ENCODE results near the gene AGO1. TPM values are rescaled to one million over a fixed set of nuclear protein-coding genes. Genes with fewer than 3 reads are reported as not detected.

The AGO1 gene
- total RNA-seq, 4 donors from 2014 or later = 9.2 to 24.0 (median 20.1) TPM

GRCh38 chr1:35851132-35851869, 31.7 kb upstream of the AGO1 start:
- peaks cover 0 to 63% (median 2%) of the 10 kb centered on the region in 3 donors for H3K36me3 ChIP-seq
- peak overlapping the region in 2 of 4 donors; percentile 4 to 17 for H3K27ac ChIP-seq
- WGBS, 2 donors = 46 to 50% methylated on average over 3 of the region's 3 CpGs
- no peak for TF ChIP-seq POLR2A (IDR thresholded peaks at IDR 0.05)
- no peaks in the 10 kb centered on the region for H3K27me3 ChIP-seq
- no peaks in the 10 kb centered on the region for H3K9me3 ChIP-seq
- no peak for DNase-seq (ENCODE audit: low spot score in 2 of 2)
- no peak overlapping the region for H3K4me3 ChIP-seq
- peaks cover 0 to 15% (median 7%) of the 10 kb centered on the region in 4 donors for H3K4me1 ChIP-seq

DNA sequence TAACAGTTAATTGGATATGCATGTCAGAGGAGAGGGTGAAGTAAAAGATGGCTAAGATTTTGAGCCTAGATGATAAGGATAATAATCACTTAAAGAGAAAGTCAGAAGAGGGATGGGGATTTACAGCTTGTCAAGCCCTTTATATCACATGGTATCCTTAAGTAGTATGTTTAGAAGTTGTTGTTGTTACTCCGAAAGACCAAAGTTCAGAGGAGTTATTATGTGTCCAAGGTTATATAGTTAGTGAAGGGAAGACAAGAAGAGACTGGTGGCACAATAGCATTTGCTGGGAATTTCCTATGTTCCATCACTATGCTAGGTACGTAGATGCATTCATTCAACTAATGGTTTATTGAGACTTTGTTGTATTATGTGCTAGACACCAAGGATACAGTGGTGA, 30.8 kb upstream of the AGO1 start:
- DNase-seq (ENCODE audit: low spot score in 2 of 2) = no peak
- no peaks in the 10 kb centered on the region for H3K27me3 ChIP-seq
- peak overlapping the region in 1 of 4 donors; percentile 17 for H3K27ac ChIP-seq
- no peaks in the 10 kb centered on the region for H3K9me3 ChIP-seq
- peaks cover 0 to 66% (median 2%) of the 10 kb centered on the region in 3 donors for H3K36me3 ChIP-seq
- TF ChIP-seq EP300 (IDR thresholded peaks at IDR 0.05) (no peak), POLR2A (IDR thresholded peaks at IDR 0.05) (no peak), CTCF (IDR thresholded peaks at IDR 0.05) (no peak)
- H3K4me3 ChIP-seq = no peak overlapping the region
- H3K4me1 ChIP-seq = peaks cover 0 to 15% (median 7%) of the 10 kb centered on the region in 4 donors
- WGBS, 2 donors = 46 to 47% methylated on average over 2 of the region's 2 CpGs

DNA sequence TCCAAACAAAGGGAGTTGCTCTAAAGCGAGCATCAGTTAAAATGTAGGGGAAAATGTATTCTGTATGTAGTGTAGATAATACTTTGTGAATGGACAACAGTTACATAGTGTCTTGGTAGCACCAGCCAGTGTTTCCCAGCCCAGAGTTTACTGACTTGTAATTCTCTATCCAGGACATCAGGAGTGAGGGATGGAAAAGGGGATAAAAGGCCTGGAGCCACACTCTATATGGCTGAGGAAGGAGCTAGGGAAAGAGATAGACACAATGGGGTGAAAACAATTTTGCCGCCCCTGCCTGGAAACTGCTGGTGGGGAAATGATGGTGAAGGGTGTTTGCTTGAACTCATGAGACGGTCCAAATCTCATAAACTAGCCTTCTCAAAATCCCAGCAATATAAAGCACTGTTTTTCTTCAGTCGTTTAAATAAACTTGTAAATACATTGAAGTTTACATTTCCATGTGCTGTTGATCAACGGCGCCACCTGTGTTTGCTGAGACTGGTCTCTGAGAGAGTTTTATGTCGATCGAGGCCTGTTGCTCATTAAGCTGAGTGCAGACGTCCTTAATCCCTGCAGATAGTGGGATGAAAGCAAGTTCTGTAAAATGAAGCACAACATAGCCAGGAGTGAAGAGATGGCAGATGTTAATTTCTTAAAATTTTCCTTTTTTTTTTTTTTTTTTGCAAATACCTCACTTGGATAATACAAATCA, 27.9 kb upstream of the AGO1 start:
- WGBS, 2 donors = 61 to 66% methylated on average over 9 of the region's 9 CpGs
- H3K9me3 ChIP-seq = no peaks in the 10 kb centered on the region
- H3K27me3 ChIP-seq = no peaks in the 10 kb centered on the region
- no peak overlapping the region for H3K27ac ChIP-seq
- peaks cover 0 to 15% (median 7%) of the 10 kb centered on the region in 4 donors for H3K4me1 ChIP-seq
- H3K36me3 ChIP-seq = peaks cover 0 to 73% (median 2%) of the 10 kb centered on the region in 3 donors
- no peak for TF ChIP-seq EP300 (IDR thresholded peaks at IDR 0.05)
- no peak for TF ChIP-seq POLR2A (IDR thresholded peaks at IDR 0.05)
- no peak for TF ChIP-seq CTCF (IDR thresholded peaks at IDR 0.05)
- H3K4me3 ChIP-seq = no peak overlapping the region
- DNase-seq (ENCODE audit: low spot score in 2 of 2) = no peak

DNA sequence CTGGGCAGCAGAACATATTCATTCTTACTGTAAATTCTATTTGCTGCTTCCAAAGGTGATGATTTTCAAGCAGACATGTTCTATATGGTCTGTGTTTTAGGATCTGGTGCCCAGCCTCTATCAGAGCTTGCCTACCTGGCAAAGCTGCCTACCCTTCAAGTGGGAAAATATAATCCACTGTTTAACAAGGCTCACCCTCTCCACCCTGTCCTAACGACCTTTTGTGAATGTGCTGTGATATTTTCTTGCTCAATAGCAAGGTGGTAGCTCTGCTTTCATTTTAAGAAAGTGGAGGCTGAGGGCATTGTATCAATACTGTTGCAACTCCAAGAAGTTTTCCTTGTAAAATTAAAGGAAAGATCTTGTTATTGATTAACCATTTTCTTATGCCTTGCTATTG, 26.0 kb upstream of the AGO1 start:
- DNase-seq (ENCODE audit: low spot score in 2 of 2) = no peak
- H3K36me3 ChIP-seq = peaks cover 0 to 55% (median 0%) of the 10 kb centered on the region in 3 donors
- H3K4me1 ChIP-seq = peaks cover 0 to 2% (median under 1%) of the 10 kb centered on the region in 4 donors
- H3K4me3 ChIP-seq = no peak overlapping the region
- H3K9me3 ChIP-seq = no peaks in the 10 kb centered on the region
- TF ChIP-seq CTCF (IDR thresholded peaks at IDR 0.05) (no peak), POLR2A (IDR thresholded peaks at IDR 0.05) (no peak)
- no peak overlapping the region for H3K27ac ChIP-seq
- WGBS, 2 donors = 65 to 70% methylated on average over 1 of the region's 1 CpG
- no peaks in the 10 kb centered on the region for H3K27me3 ChIP-seq

GRCh38 chr1:35857830-35858229, 25.2 kb upstream of the AGO1 start:
- TF ChIP-seq EP300 (IDR thresholded peaks at IDR 0.05) (no peak), CTCF (IDR thresholded peaks at IDR 0.05) (no peak), POLR2A (IDR thresholded peaks at IDR 0.05) (no peak)
- Histone ChIP-seq H3K27me3 (no peaks in the 10 kb centered on the region), H3K4me1 (no peaks in the 10 kb centered on the region), H3K27ac (no peak overlapping the region), H3K9me3 (no peaks in the 10 kb centered on the region), H3K36me3 (peaks cover 0 to 46% (median 0%) of the 10 kb centered on the region in 3 donors), H3K4me3 (no peak overlapping the region)
- no peak for DNase-seq (ENCODE audit: low spot score in 2 of 2)

Measured in tibial nerve (tissue), 4 donors.